CD4-positive, CD25-positive, alpha-beta regulatory T cell (primary cell): ENCODE results near the gene CUEDC2. TPM values are rescaled to one million over a fixed set of nuclear protein-coding genes. Genes with fewer than 3 reads are reported as not detected.
"Not testable (repeated sequence)": the region's sequence is repeated elsewhere in the genome, so short reads cannot be mapped to it uniquely, and the experiment has no call there.

Source experiments
- ATAC-seq, 2 donors: fragments of 150-1000 bp; cut with Tn5 transposase; one replicate each; pipeline ENCODE4 v1.10.0; 2021; ENCODE audit warnings: low read depth in 2 of 2, moderate number of reproducible peaks in 2 of 2, moderate library complexity in 1 of 2
- DNase-seq, 3 donors: peaks; one replicate each; pipeline versions ENCODE4 v3.0.0 to v3.0.0-alpha.2; 2012 to 2022; ENCODE audit warnings: mixed read lengths in 1 of 3
- H3K27ac ChIP-seq: one replicate; pipeline ENCODE4 v1.7.0; 2013; ENCODE audit warnings: mild to moderate bottlenecking, low read length; ENCODE audit not compliant: insufficient read depth, poor library complexity, severe bottlenecking
- H3K27me3 ChIP-seq: one replicate; pipeline ENCODE4 v1.7.0; 2013; ENCODE audit warnings: low read length; ENCODE audit not compliant: control insufficient read depth, insufficient read depth
- H3K36me3 ChIP-seq: one replicate; pipeline ENCODE4 v1.7.0; 2013; ENCODE audit warnings: mild to moderate bottlenecking, low read length, moderate library complexity; ENCODE audit not compliant: control insufficient read depth, insufficient read depth
- H3K4me1 ChIP-seq: 2 replicates; pipeline ENCODE4 v1.7.0; 2013; ENCODE audit warnings: mild to moderate bottlenecking, low read length; ENCODE audit not compliant: insufficient read depth, control insufficient read depth, poor library complexity, severe bottlenecking
- H3K4me3 ChIP-seq: one replicate; pipeline ENCODE4 v1.7.0; 2013; ENCODE audit warnings: low read depth, mild to moderate bottlenecking, low read length, moderate library complexity
- H3K9me3 ChIP-seq, 2 experiments: 1 replicate in 1 of 2; 2 replicates in 1 of 2; pipeline ENCODE4 v1.7.0; 2013; ENCODE audit warnings: low read length in 2 of 2, mild to moderate bottlenecking in 1 of 2, moderate library complexity in 1 of 2; ENCODE audit not compliant: control insufficient read depth in 2 of 2
- H3K27ac Mint-ChIP-seq, 3 donors: one replicate each; pipeline ENCODE4 v1.8.0; 2020 to 2022; ENCODE audit warnings: mild to moderate bottlenecking in 3 of 3, mixed read lengths in 3 of 3, moderate library complexity in 2 of 3
- H3K27me3 Mint-ChIP-seq: one replicate; pipeline ENCODE4 v1.8.0; 2022; ENCODE audit warnings: mild to moderate bottlenecking, mixed read lengths
- H3K36me3 Mint-ChIP-seq: one replicate; pipeline ENCODE4 v1.8.0; 2020; ENCODE audit warnings: mixed read lengths
- H3K4me1 Mint-ChIP-seq, 4 donors: one replicate each; pipeline ENCODE4 v1.8.0; 2020 to 2022; ENCODE audit warnings: mixed read lengths in 4 of 4, mild to moderate bottlenecking in 1 of 4
- H3K4me3 Mint-ChIP-seq, 4 donors: one replicate each; pipeline ENCODE4 v1.8.0; 2020 to 2022; ENCODE audit warnings: mild to moderate bottlenecking in 4 of 4, mixed read lengths in 4 of 4, moderate library complexity in 3 of 4
- H3K9me3 Mint-ChIP-seq, 7 donors: one replicate each; pipeline ENCODE4 v1.8.0; 2020 to 2022; ENCODE audit warnings: mixed read lengths in 7 of 7, mild to moderate bottlenecking in 3 of 7, moderate library complexity in 2 of 7
- polyA plus RNA-seq, 4 donors: library from polyadenylated mRNA; unstranded; fragments of 300-500 nt; fragmentation: Illumina TruSeq; gene quantifications; one replicate each; pipeline ENCODE4 v1.2.3, GENCODE V29; 2021
- total RNA-seq: library from RNA; stranded (reverse); gene quantifications from one replicate; pipeline ENCODE4 v1.2.3, GENCODE V29; 2022

The CUEDC2 gene
- total and polyA plus RNA-seq, 5 donors from 2014 or later = 29.4 to 60.6 (median 51.2) TPM

- H3K4me3 Mint-ChIP-seq = peak overlapping the region; percentile 80 to 95 (median 90)
- Histone ChIP-seq H3K36me3 (peaks cover 3% of the 10 kb centered on the region), H3K27me3 (no peaks in the 10 kb centered on the region), H3K27ac (peak overlapping the region; percentile 52), H3K4me3 (peak overlapping the region; percentile 87), H3K9me3 (no peaks in the 10 kb centered on the region), H3K4me1 (peaks cover 15% of the 10 kb centered on the region)
- H3K36me3 Mint-ChIP-seq = no peaks in the 10 kb centered on the region
- H3K4me1 Mint-ChIP-seq = peaks cover 10 to 31% (median 20%) of the 10 kb centered on the region in 4 donors
- ATAC-seq = peak; percentile 97 to 98
- peaks cover 6% of the 10 kb centered on the region for H3K27me3 Mint-ChIP-seq
- H3K9me3 Mint-ChIP-seq = no peaks in the 10 kb centered on the region
- peak; percentile 89 to 92 (median 89) for DNase-seq
- H3K27ac Mint-ChIP-seq = peak overlapping the region; percentile 38 to 86 (median 83)
These were observed 29.0 kb upstream of the CUEDC2 start for GRCh38 chr10:102461187-102462054.

GRCh38 chr10:102460836-102461186 is 28.4 kb upstream of the CUEDC2 start:
- Histone ChIP-seq H3K36me3 (peaks cover 8% of the 10 kb centered on the region), H3K4me1 (peaks cover 15% of the 10 kb centered on the region), H3K9me3 (no peaks in the 10 kb centered on the region), H3K27ac (no peak overlapping the region), H3K27me3 (no peaks in the 10 kb centered on the region), H3K4me3 (peak overlapping the region; percentile 87)
- Mint-ChIP-seq H3K4me3 (peak overlapping the region; percentile 80 to 95 (median 90)), H3K27ac (peak overlapping the region; percentile 56 to 86 (median 83)), H3K27me3 (peaks cover 6% of the 10 kb centered on the region), H3K4me1 (peaks cover 12 to 31% (median 20%) of the 10 kb centered on the region in 4 donors), H3K36me3 (peaks cover 1% of the 10 kb centered on the region), H3K9me3 (no peaks in the 10 kb centered on the region)
- DNase-seq (no peak), ATAC-seq (no peak)

GRCh38 chr10:102458656-102459055 is 26.3 kb upstream of the CUEDC2 start:
- Histone ChIP-seq H3K27ac (no peak overlapping the region), H3K4me1 (peaks cover 15% of the 10 kb centered on the region), H3K27me3 (no peaks in the 10 kb centered on the region), H3K36me3 (peaks cover 8% of the 10 kb centered on the region), H3K9me3 (no peaks in the 10 kb centered on the region), H3K4me3 (no peak overlapping the region)
- ATAC-seq (no peak), DNase-seq (no peak)
- Mint-ChIP-seq H3K36me3 (peaks cover 3% of the 10 kb centered on the region), H3K27ac (no peak overlapping the region), H3K9me3 (no peaks in the 10 kb centered on the region), H3K4me3 (no peak overlapping the region), H3K27me3 (peaks cover 7% of the 10 kb centered on the region), H3K4me1 (peaks cover 12 to 30% (median 22%) of the 10 kb centered on the region in 4 donors)

DNA sequence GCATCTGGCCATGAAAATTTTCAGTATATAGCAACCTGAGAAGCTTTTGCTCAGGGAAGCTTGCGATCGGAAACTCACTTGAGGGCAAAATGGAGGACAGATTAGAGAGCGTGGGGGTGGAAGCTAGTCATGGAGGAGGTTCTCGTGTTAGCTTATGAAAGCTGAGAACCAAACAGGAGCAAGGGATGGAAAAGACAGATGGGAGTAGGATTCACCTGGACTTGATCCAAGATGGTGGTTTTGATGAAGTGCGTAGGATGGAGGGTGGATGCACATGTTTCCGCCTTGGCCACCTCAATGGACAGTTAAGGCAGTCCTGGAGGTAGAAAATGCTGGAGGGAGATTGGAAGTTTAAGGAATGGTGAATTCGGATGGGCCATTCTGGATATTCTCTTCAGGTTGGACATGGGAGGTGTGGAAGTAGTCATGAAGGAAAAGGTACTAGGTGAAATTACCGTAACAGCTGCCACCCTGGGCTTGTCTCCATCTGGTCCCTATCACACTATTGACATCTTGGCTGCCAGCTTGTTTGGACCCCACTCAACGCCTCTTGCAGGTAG is 25.3 kb upstream of the CUEDC2 start:
- peaks cover 7% of the 10 kb centered on the region for H3K36me3 Mint-ChIP-seq
- H3K4me3 Mint-ChIP-seq = peak overlapping the region in 1 of 4 donors; percentile 13
- peak overlapping the region in 2 of 3 donors; percentile 65 to 91 for H3K27ac Mint-ChIP-seq
- Histone ChIP-seq H3K27ac (no peak overlapping the region), H3K9me3 (no peaks in the 10 kb centered on the region), H3K36me3 (peaks cover 8% of the 10 kb centered on the region), H3K4me3 (no peak overlapping the region), H3K4me1 (peaks cover 16% of the 10 kb centered on the region), H3K27me3 (no peaks in the 10 kb centered on the region)
- H3K27me3 Mint-ChIP-seq = peaks cover 4% of the 10 kb centered on the region
- no peaks in the 10 kb centered on the region for H3K9me3 Mint-ChIP-seq
- H3K4me1 Mint-ChIP-seq = peaks cover 8 to 30% (median 25%) of the 10 kb centered on the region in 4 donors
- DNase-seq (no peak), ATAC-seq (no peak)

- H3K9me3 Mint-ChIP-seq = no peaks in the 10 kb centered on the region
- ATAC-seq = no peak
- H3K4me1 Mint-ChIP-seq = peaks cover 4 to 24% (median 17%) of the 10 kb centered on the region in 4 donors
- H3K27ac ChIP-seq = no peak overlapping the region
- no peak for DNase-seq
- peak overlapping the region in 1 of 3 donors; percentile 68 for H3K27ac Mint-ChIP-seq
- peaks cover 19% of the 10 kb centered on the region for H3K4me1 ChIP-seq
- H3K4me3 ChIP-seq = no peak overlapping the region
- H3K36me3 ChIP-seq = peaks cover 8% of the 10 kb centered on the region
- peak overlapping the region in 1 of 4 donors; percentile 40 for H3K4me3 Mint-ChIP-seq
- peaks cover 4% of the 10 kb centered on the region for H3K27me3 Mint-ChIP-seq
- H3K27me3 ChIP-seq = no peaks in the 10 kb centered on the region
- H3K9me3 ChIP-seq = no peaks in the 10 kb centered on the region
- H3K36me3 Mint-ChIP-seq = peaks cover 7% of the 10 kb centered on the region
These were observed 23.6 kb upstream of the CUEDC2 start for GRCh38 chr10:102455893-102456471.

DNA sequence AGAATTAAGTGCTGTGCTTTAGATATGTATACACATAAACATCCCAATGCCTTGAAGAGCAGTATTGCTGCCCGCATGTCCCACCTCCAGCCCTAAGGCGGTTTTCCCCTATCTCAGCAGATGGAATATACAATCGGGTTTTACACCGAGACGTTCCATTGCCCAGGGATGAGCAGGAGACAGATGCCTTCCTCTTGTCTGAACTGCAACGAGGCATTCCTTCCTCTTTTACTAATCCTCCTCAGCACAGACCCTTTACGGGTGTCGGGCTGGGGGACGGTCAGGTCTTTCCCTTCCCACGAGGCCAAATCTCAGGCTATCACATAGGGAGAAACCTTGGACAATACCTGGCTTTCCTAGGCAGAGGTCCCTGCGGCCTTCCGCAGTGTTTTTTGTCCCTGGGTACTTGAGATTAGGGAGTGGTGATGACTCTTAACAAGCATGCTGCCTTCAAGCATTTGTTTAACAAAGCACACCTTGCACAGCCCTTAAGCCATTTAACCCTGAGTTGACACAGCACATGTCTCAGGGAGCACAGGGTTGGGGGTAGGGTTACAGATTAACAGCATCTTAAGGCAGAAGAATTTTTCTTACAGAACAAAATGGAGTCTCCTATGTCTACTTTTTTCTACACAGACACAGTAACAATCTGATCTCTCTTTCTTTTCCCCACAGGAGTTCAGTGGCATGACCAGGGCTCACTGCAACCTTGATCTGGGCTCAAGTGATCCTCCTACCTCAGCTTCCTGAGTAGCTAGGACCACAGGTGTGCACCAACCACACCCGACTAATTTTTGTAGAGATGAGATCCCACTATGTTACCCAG is 22.5 kb upstream of the CUEDC2 start:
- H3K36me3 Mint-ChIP-seq, H3K27me3 Mint-ChIP-seq, H3K9me3 ChIP-seq, H3K4me3 ChIP-seq, H3K9me3 Mint-ChIP-seq, H3K36me3 ChIP-seq, DNase-seq, H3K27ac ChIP-seq, ATAC-seq, H3K27me3 ChIP-seq: not testable (repeated sequence)
- Mint-ChIP-seq H3K4me3 (peak overlapping the region in 2 of 4 donors; percentile 15 to 56), H3K4me1 (peaks cover 4 to 23% (median 13%) of the 10 kb centered on the region in 4 donors), H3K27ac (peak overlapping the region in 1 of 3 donors; percentile 20)
- H3K4me1 ChIP-seq = peaks cover 19% of the 10 kb centered on the region

GRCh38 chr10:102453502-102453901 is 21.1 kb upstream of the CUEDC2 start:
- peak overlapping the region in 1 of 4 donors; percentile 96 for H3K4me3 Mint-ChIP-seq
- H3K27me3 ChIP-seq = no peaks in the 10 kb centered on the region
- H3K27ac Mint-ChIP-seq = no peak overlapping the region
- H3K9me3 ChIP-seq = no peaks in the 10 kb centered on the region
- H3K27me3 Mint-ChIP-seq = peaks cover 4% of the 10 kb centered on the region
- H3K36me3 Mint-ChIP-seq = peaks cover 7% of the 10 kb centered on the region
- H3K27ac ChIP-seq = no peak overlapping the region
- peaks cover 9 to 29% (median 19%) of the 10 kb centered on the region in 4 donors for H3K4me1 Mint-ChIP-seq
- DNase-seq = no peak
- peaks cover 0 to 1% (median 0%) of the 10 kb centered on the region in 7 donors for H3K9me3 Mint-ChIP-seq
- H3K4me1 ChIP-seq = peaks cover 27% of the 10 kb centered on the region
- ATAC-seq = no peak
- peaks cover 8% of the 10 kb centered on the region for H3K36me3 ChIP-seq
- no peak overlapping the region for H3K4me3 ChIP-seq
